ENCODE data around the gene DNAJA3.

- TF ChIP-seq POLR2AphosphoS5 (IDR thresholded peaks at IDR 0.05): no peak
- TF ChIP-seq CTCF (IDR thresholded peaks at IDR 0.05): no peak
- TF ChIP-seq POLR2A (IDR thresholded peaks at IDR 0.05): no peak
- no peak for TF ChIP-seq EP300 (IDR thresholded peaks at IDR 0.05)
Measured at GRCh38 chr16:4378999-4379690, 46.5 kb upstream of the DNAJA3 start.

Measured in suprapubic skin (tissue), 4 donors.